Hepatocyte (in vitro differentiated cells): ENCODE results near the gene IGIP. TPM values are rescaled to one million over a fixed set of nuclear protein-coding genes. Genes with fewer than 3 reads are reported as not detected.
A peak's percentile ranks its signal among the peaks of the same experiment; 100 is the strongest.

Source experiments
- DNase-seq: peaks from one replicate; pipeline ENCODE4 v3.0.0-alpha.2; 2016; ENCODE audit warnings: low spot score
- H2AFZ ChIP-seq: fragments of 200-600 bp; sonication (generic); 2 replicates; pipeline ENCODE4 v1.6.0; 2016; ENCODE audit warnings: antibody characterized with exemption, mild to moderate bottlenecking
- H3K27ac ChIP-seq: fragments of 200-600 bp; sonication (generic); 2 replicates; pipeline ENCODE4 v1.5.1; 2016; ENCODE audit warnings: mild to moderate bottlenecking
- H3K27me3 ChIP-seq: fragments of 200-600 bp; sonication (generic); 2 replicates; pipeline ENCODE4 v1.6.1; 2016
- H3K36me3 ChIP-seq: fragments of 200-600 bp; sonication (generic); replicated peaks from 2 replicates; pipeline ENCODE4 v1.5.1; 2016; ENCODE audit warnings: low read depth; ENCODE audit not compliant: insufficient read depth
- H3K4me1 ChIP-seq: fragments of 200-600 bp; sonication (generic); 2 replicates; pipeline ENCODE4 v1.5.1; 2016; ENCODE audit warnings: mild to moderate bottlenecking, moderate library complexity; ENCODE audit not compliant: insufficient read depth
- H3K4me2 ChIP-seq: fragments of 200-600 bp; sonication (generic); 2 replicates; pipeline ENCODE4 v1.6.0; 2016
- H3K4me3 ChIP-seq: fragments of 200-600 bp; sonication (generic); 2 replicates; pipeline ENCODE4 v1.5.1; 2016; ENCODE audit warnings: mild to moderate bottlenecking
- H3K79me2 ChIP-seq: fragments of 200-600 bp; sonication (generic); 2 replicates; pipeline ENCODE4 v1.6.0; 2017; ENCODE audit warnings: mild to moderate bottlenecking
- H3K9me2 ChIP-seq: fragments of 200-600 bp; sonication (generic); replicated peaks from 2 replicates; pipeline ENCODE4 v1.6.0; 2017; ENCODE audit warnings: mild to moderate bottlenecking; ENCODE audit not compliant: insufficient read depth
- H3K9me3 ChIP-seq: fragments of 200-600 bp; sonication (generic); 2 replicates; pipeline ENCODE4 v1.5.1; 2016; ENCODE audit warnings: low read depth, mild to moderate bottlenecking
- H4K20me1 ChIP-seq: fragments of 200-600 bp; sonication (generic); 2 replicates; pipeline ENCODE4 v1.6.0; 2016; ENCODE audit warnings: mild to moderate bottlenecking; ENCODE audit not compliant: insufficient read depth, poor library complexity, severe bottlenecking
- CTCF ChIP-seq: fragments of 200-600 bp; sonication (generic); IDR thresholded peaks from 2 replicates; pipeline ENCODE4 v1.5.1; 2016; ENCODE audit warnings: antibody characterized with exemption, mild to moderate bottlenecking; ENCODE audit not compliant: poor library complexity
- EZH2 ChIP-seq: fragments of 200-600 bp; sonication (generic); IDR thresholded peaks from 2 replicates; pipeline ENCODE4 v1.6.1; 2016; ENCODE audit warnings: antibody characterized with exemption, mild to moderate bottlenecking, borderline replicate concordance
- EZH2phosphoT487 ChIP-seq: fragments of 200-600 bp; sonication (generic); IDR thresholded peaks from one replicate; pipeline ENCODE4 v1.6.1; 2018; ENCODE audit warnings: antibody characterized with exemption, mild to moderate bottlenecking, low read depth, moderate library complexity; ENCODE audit not compliant: unreplicated experiment, severe bottlenecking
- WGBS: methylation state at CpG from one replicate; pipeline ENCODE4 v1.1.6; 2016; ENCODE audit warnings: low lambda C conversion rate; ENCODE audit errors: missing lambda C conversion rate; 5-methylcytosine and 5-hydroxymethylcytosine counted together
- polyA plus RNA-seq: library from polyadenylated mRNA; unstranded; fragments of >200 nt; fragmentation: Nextera tagmentation; extraction: Ambion mirVana; gene quantifications from 2 replicates; pipeline ENCODE4 v1.2.1, GENCODE V29; 2016
- total RNA-seq: library from RNA; depleted of rRNA; stranded (reverse); fragments of >200 nt; gene quantifications from 2 replicates; pipeline ENCODE4 v1.2.3, GENCODE V29; 2014

The IGIP gene
- total and polyA plus RNA-seq, 2 experiments from 2014 or later, result 0.50 to 7.2 TPM

GRCh38 chr5:140109759-140110645, 15.7 kb upstream of the IGIP start:
- Histone ChIP-seq H3K36me3 (no peaks in the 10 kb centered on the region), H3K79me2 (peaks cover 53% of the 10 kb centered on the region), H3K4me2 (no peak overlapping the region), H2AFZ (no peak overlapping the region), H3K27me3 (peaks cover 48% of the 10 kb centered on the region), H3K4me3 (no peak overlapping the region), H3K4me1 (peaks cover 23% of the 10 kb centered on the region), H3K9me2 (no peaks in the 10 kb centered on the region), H3K9me3 (no peaks in the 10 kb centered on the region), H3K27ac (no peak overlapping the region), H4K20me1 (peaks cover 43% of the 10 kb centered on the region)
- TF ChIP-seq EZH2, result no peak
- TF ChIP-seq EZH2phosphoT487, result peak; percentile 5
- WGBS, result 31% methylated on average over 2 of the region's 2 CpGs
- no peak for DNase-seq

- Histone ChIP-seq H4K20me1 (peaks cover 49% of the 10 kb centered on the region), H3K9me2 (no peaks in the 10 kb centered on the region), H3K36me3 (no peaks in the 10 kb centered on the region), H3K27ac (no peak overlapping the region), H2AFZ (no peak overlapping the region), H3K27me3 (peaks cover 43% of the 10 kb centered on the region), H3K4me1 (peaks cover 29% of the 10 kb centered on the region), H3K9me3 (no peaks in the 10 kb centered on the region), H3K4me3 (no peak overlapping the region), H3K4me2 (no peak overlapping the region), H3K79me2 (peaks cover 59% of the 10 kb centered on the region)
- DNase-seq, result no peak
- 26% methylated on average over 1 of the region's 1 CpG for WGBS
- TF ChIP-seq CTCF (no peak), EZH2 (peak; percentile 24)
Measured at GRCh38 chr5:140110646-140110957, 15.1 kb upstream of the IGIP start.

- Histone ChIP-seq H3K27me3 (peaks cover 43% of the 10 kb centered on the region), H3K27ac (no peak overlapping the region), H3K36me3 (no peaks in the 10 kb centered on the region), H3K4me1 (peaks cover 35% of the 10 kb centered on the region), H3K9me2 (no peaks in the 10 kb centered on the region), H4K20me1 (peaks cover 56% of the 10 kb centered on the region), H3K79me2 (peaks cover 66% of the 10 kb centered on the region), H3K9me3 (no peaks in the 10 kb centered on the region), H3K4me2 (no peak overlapping the region), H2AFZ (no peak overlapping the region), H3K4me3 (no peak overlapping the region)
- TF ChIP-seq CTCF, result no peak
- TF ChIP-seq EZH2, result peak; percentile 17
- TF ChIP-seq EZH2phosphoT487, result no peak
- WGBS, result 30% methylated on average over 18 of the region's 18 CpGs
- DNase-seq, result no peak
Measured at GRCh38 chr5:140111011-140111858, 14.5 kb upstream of the IGIP start.
